ENCODE data around the gene RBPJ. TPM values are rescaled to one million over a fixed set of nuclear protein-coding genes. Genes with fewer than 3 reads are reported as not detected.

Gene RBPJ
- total and polyA plus RNA-seq, 2 experiments from 2014 or later = 50.3 to 80.3 TPM

GRCh38 chr4:26330186-26330787, 9.5 kb downstream of the RBPJ start:
- Histone ChIP-seq H3K9me3 (ENCODE audit: low read depth) (no peaks in the 10 kb centered on the region), H3K36me3 (no peaks in the 10 kb centered on the region), H3K4me3 (no peak overlapping the region), H3K4me1 (ENCODE audit: low read depth) (peaks cover 19% of the 10 kb centered on the region), H3K27me3 (no peaks in the 10 kb centered on the region), H3K27ac (peak overlapping the region; percentile 65)
- DNase-seq (ENCODE audit: low read depth in 1 of 2, low spot score in 1 of 2) = peak; percentile 67 to 69
- TF ChIP-seq, protein P1, sequence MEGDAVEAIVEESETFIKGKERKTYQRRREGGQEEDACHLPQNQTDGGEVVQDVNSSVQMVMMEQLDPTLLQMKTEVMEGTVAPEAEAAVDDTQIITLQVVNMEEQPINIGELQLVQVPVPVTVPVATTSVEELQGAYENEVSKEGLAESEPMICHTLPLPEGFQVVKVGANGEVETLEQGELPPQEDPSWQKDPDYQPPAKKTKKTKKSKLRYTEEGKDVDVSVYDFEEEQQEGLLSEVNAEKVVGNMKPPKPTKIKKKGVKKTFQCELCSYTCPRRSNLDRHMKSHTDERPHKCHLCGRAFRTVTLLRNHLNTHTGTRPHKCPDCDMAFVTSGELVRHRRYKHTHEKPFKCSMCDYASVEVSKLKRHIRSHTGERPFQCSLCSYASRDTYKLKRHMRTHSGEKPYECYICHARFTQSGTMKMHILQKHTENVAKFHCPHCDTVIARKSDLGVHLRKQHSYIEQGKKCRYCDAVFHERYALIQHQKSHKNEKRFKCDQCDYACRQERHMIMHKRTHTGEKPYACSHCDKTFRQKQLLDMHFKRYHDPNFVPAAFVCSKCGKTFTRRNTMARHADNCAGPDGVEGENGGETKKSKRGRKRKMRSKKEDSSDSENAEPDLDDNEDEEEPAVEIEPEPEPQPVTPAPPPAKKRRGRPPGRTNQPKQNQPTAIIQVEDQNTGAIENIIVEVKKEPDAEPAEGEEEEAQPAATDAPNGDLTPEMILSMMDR (IDR thresholded peaks at IDR 0.05; ENCODE audit: low read depth, low read length) = peak; percentile 67

DNA sequence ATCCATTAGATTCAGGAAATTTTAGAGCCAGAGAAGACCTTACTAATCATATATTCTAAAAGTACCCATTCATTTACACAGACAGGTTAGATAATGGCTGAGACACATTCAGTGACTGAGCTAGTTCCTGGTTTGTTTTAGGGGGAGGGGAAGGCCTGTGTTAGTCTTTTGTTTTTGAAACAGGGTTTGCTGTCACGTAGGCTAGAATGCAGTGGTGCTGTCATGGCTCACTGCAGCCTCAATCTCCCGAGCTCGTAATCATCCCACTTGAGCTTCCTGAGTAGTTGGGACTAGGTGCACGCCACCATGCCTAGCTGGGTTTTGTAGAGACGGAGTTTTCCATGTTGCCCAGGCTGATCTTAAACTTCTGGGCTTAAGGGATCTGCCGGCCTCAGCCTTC, 10.1 kb downstream of the RBPJ start:
- Histone ChIP-seq H3K27ac (peak overlapping the region; percentile 65), H3K4me1 (ENCODE audit: low read depth) (peaks cover 17% of the 10 kb centered on the region), H3K9me3 (ENCODE audit: low read depth) (no peaks in the 10 kb centered on the region), H3K27me3 (no peaks in the 10 kb centered on the region), H3K36me3 (no peaks in the 10 kb centered on the region), H3K4me3 (no peak overlapping the region)
- TF ChIP-seq, protein P1 (IDR thresholded peaks at IDR 0.05; ENCODE audit: low read depth, low read length) = no peak
- DNase-seq (ENCODE audit: low read depth in 1 of 2, low spot score in 1 of 2) = peak in 1 of 2 donors; percentile 33

- H3K27me3 ChIP-seq = no peaks in the 10 kb centered on the region
- no peaks in the 10 kb centered on the region for H3K36me3 ChIP-seq
- H3K4me3 ChIP-seq = no peak overlapping the region
- H3K27ac ChIP-seq = peak overlapping the region; percentile 65
- H3K4me1 ChIP-seq (ENCODE audit: low read depth) = peaks cover 17% of the 10 kb centered on the region
- DNase-seq (ENCODE audit: low read depth in 1 of 2, low spot score in 1 of 2) = no peak
- TF ChIP-seq, protein P1 (IDR thresholded peaks at IDR 0.05; ENCODE audit: low read depth, low read length) = no peak
- H3K9me3 ChIP-seq (ENCODE audit: low read depth) = no peaks in the 10 kb centered on the region
These were observed 10.7 kb downstream of the RBPJ start for GRCh38 chr4:26331380-26331950.

GRCh38 chr4:26334366-26334765, 13.6 kb downstream of the RBPJ start:
- no peak for DNase-seq (ENCODE audit: low read depth in 1 of 2, low spot score in 1 of 2)
- H3K27me3 ChIP-seq = no peaks in the 10 kb centered on the region
- TF ChIP-seq, protein P1 (IDR thresholded peaks at IDR 0.05; ENCODE audit: low read depth, low read length) = no peak
- no peaks in the 10 kb centered on the region for H3K36me3 ChIP-seq
- no peak overlapping the region for H3K4me3 ChIP-seq
- H3K4me1 ChIP-seq (ENCODE audit: low read depth) = peaks cover 12% of the 10 kb centered on the region
- no peaks in the 10 kb centered on the region for H3K9me3 ChIP-seq (ENCODE audit: low read depth)
- H3K27ac ChIP-seq = no peak overlapping the region

GRCh38 chr4:26337612-26338011, 16.8 kb downstream of the RBPJ start:
- H3K27me3 ChIP-seq = no peaks in the 10 kb centered on the region
- peaks cover 8% of the 10 kb centered on the region for H3K4me1 ChIP-seq (ENCODE audit: low read depth)
- H3K9me3 ChIP-seq (ENCODE audit: low read depth) = no peaks in the 10 kb centered on the region
- no peak for DNase-seq (ENCODE audit: low read depth in 1 of 2, low spot score in 1 of 2)
- H3K27ac ChIP-seq = no peak overlapping the region
- no peaks in the 10 kb centered on the region for H3K36me3 ChIP-seq
- TF ChIP-seq, protein P1 (IDR thresholded peaks at IDR 0.05; ENCODE audit: low read depth, low read length) = no peak
- no peak overlapping the region for H3K4me3 ChIP-seq

Data from cardiac muscle cell (in vitro differentiated cells and primary cell).